SK-N-SH treated with all-trans-retinoic acid at 6 μM for 48 hours (cell line): ENCODE data around the gene WT1.

ENCODE experiments used
- CREB5 ChIP-seq: fragments of 250-450 bp; sonication (Bioruptor Pico); IDR thresholded peaks from 2 replicates; pipeline ENCODE4 v1.5.1; 2020; ENCODE audit warnings: low read depth, mild to moderate bottlenecking, moderate library complexity
- CSDC2 ChIP-seq: fragments of 250-450 bp; sonication (Bioruptor Pico); IDR thresholded peaks from 2 replicates; pipeline ENCODE4 v1.5.0; 2020; ENCODE audit warnings: mild to moderate bottlenecking, moderate library complexity
- PATZ1 ChIP-seq: fragments of 250-450 bp; sonication (Bioruptor Pico); IDR thresholded peaks from 2 replicates; pipeline ENCODE4 v1.8.0; 2020; ENCODE audit warnings: mild to moderate bottlenecking, moderate library complexity, borderline replicate concordance
- PPARA ChIP-seq: fragments of 250-450 bp; sonication (Bioruptor Pico); IDR thresholded peaks from 2 replicates; pipeline ENCODE4 v1.5.0; 2020; ENCODE audit warnings: mild to moderate bottlenecking, borderline replicate concordance
- ZC3H10 ChIP-seq: fragments of 250-450 bp; sonication (Bioruptor Pico); IDR thresholded peaks from 2 replicates; pipeline ENCODE4 v1.5.1; 2021; ENCODE audit warnings: mild to moderate bottlenecking, moderate library complexity
- ZNF565 ChIP-seq: fragments of 450-650 bp; formaldehyde crosslinking; conservative IDR thresholded peaks from 2 replicates; pipeline ENCODE4 v1.5.0; 2020; ENCODE audit warnings: low read depth, mild to moderate bottlenecking, moderate library complexity

- TF ChIP-seq ZC3H10 (no peak), ZNF565 (CRISPR knock-in tag) (no peak), CSDC2 (CRISPR knock-in tag) (no peak), PPARA (CRISPR knock-in tag) (no peak), PATZ1 (no peak), CREB5 (CRISPR knock-in tag) (no peak)
These were observed 5.6 kb upstream of the WT1 start for GRCh38 chr11:32440916-32441315.
